H9 (cell line): ENCODE results near the gene KPNA2. TPM values are rescaled to one million over a fixed set of nuclear protein-coding genes. Genes with fewer than 3 reads are reported as not detected.

Experiments used
- DNase-seq: peaks from one replicate; pipeline ENCODE4 v3.0.0-alpha.2; 2017
- H2AFZ ChIP-seq: one replicate; pipeline ENCODE4 v1.6.1; 2013; ENCODE audit warnings: mild to moderate bottlenecking, low read length, control low read depth, moderate library complexity
- H2AK5ac ChIP-seq: 2 replicates; pipeline ENCODE4 v1.6.1; 2013; ENCODE audit warnings: low read length, control low read depth, mixed read lengths; ENCODE audit not compliant: insufficient read length
- H2BK120ac ChIP-seq: one replicate; pipeline ENCODE4 v1.6.1; 2013; ENCODE audit warnings: low read depth, mild to moderate bottlenecking, low read length, control low read depth, inconsistent platforms; ENCODE audit not compliant: poor library complexity, severe bottlenecking
- H2BK12ac ChIP-seq: 2 replicates; pipeline ENCODE4 v1.6.1; 2013; ENCODE audit warnings: low read length, control low read depth, mixed read lengths, low read depth; ENCODE audit not compliant: insufficient read length
- H2BK15ac ChIP-seq: 2 replicates; pipeline ENCODE4 v1.6.1; 2013; ENCODE audit warnings: low read depth, low read length, control low read depth
- H2BK20ac ChIP-seq: one replicate; pipeline ENCODE4 v1.6.1; 2013; ENCODE audit warnings: low read depth, mild to moderate bottlenecking, low read length, control low read depth, inconsistent platforms; ENCODE audit not compliant: poor library complexity, severe bottlenecking
- H2BK5ac ChIP-seq: 2 replicates; pipeline ENCODE4 v1.6.1; 2013; ENCODE audit warnings: low read length, control low read depth, mixed read lengths; ENCODE audit not compliant: insufficient read length
- H3K14ac ChIP-seq: 2 replicates; pipeline ENCODE4 v1.6.1; 2013; ENCODE audit warnings: low read length, control low read depth; ENCODE audit not compliant: insufficient read depth
- H3K18ac ChIP-seq: 2 replicates; pipeline ENCODE4 v1.6.1; 2013; ENCODE audit warnings: low read depth, mild to moderate bottlenecking, mixed read lengths, low read length, control low read depth; ENCODE audit not compliant: insufficient read length
- H3K23ac ChIP-seq: 2 replicates; pipeline ENCODE4 v1.6.1; 2013; ENCODE audit warnings: low read length, control low read depth, mixed read lengths, low read depth; ENCODE audit not compliant: insufficient read length
- H3K23me2 ChIP-seq: 2 replicates; pipeline ENCODE4 v1.6.1; 2013; ENCODE audit warnings: low read depth, mild to moderate bottlenecking, mixed read lengths, low read length, control low read depth; ENCODE audit not compliant: insufficient read length, poor library complexity, severe bottlenecking
- H3K27ac ChIP-seq: 2 replicates; pipeline ENCODE4 v1.5.1; 2013; ENCODE audit warnings: low read length, control low read depth, mixed read lengths, low read depth; ENCODE audit not compliant: insufficient read length
- H3K27me3 ChIP-seq: 2 replicates; pipeline ENCODE4 v1.6.1; 2013; ENCODE audit warnings: low read length, control low read depth, inconsistent platforms; ENCODE audit not compliant: insufficient read depth
- H3K4ac ChIP-seq: 2 replicates; pipeline ENCODE4 v1.6.1; 2013; ENCODE audit warnings: low read depth, mild to moderate bottlenecking, control low read depth, inconsistent platforms, low read length, moderate library complexity
- H3K4me1 ChIP-seq: 2 replicates; pipeline ENCODE4 v1.6.1; 2013; ENCODE audit warnings: low read length, control low read depth, inconsistent platforms; ENCODE audit not compliant: insufficient read depth
- H3K4me2 ChIP-seq: 2 replicates; pipeline ENCODE4 v1.6.1; 2013; ENCODE audit warnings: low read length, control low read depth, mixed read lengths; ENCODE audit not compliant: insufficient read length, insufficient read depth
- H3K56ac ChIP-seq: 2 replicates; pipeline ENCODE4 v1.6.1; 2013; ENCODE audit warnings: low read depth, mild to moderate bottlenecking, mixed read lengths, low read length, control low read depth; ENCODE audit not compliant: insufficient read length
- H3K79me1 ChIP-seq: 2 replicates; pipeline ENCODE4 v1.6.1; 2013; ENCODE audit warnings: low read depth, mild to moderate bottlenecking, moderate library complexity, low read length, control low read depth, inconsistent platforms; ENCODE audit not compliant: insufficient read depth, poor library complexity, severe bottlenecking
- H3K79me2 ChIP-seq: 2 replicates; pipeline ENCODE4 v1.6.1; 2013; ENCODE audit warnings: low read length, control low read depth, inconsistent platforms; ENCODE audit not compliant: insufficient read depth
- H3K9ac ChIP-seq: 2 replicates; pipeline ENCODE4 v1.6.1; 2013; ENCODE audit warnings: low read length, control low read depth, mixed read lengths; ENCODE audit not compliant: insufficient read length; ENCODE audit errors: extremely low read depth
- H3K9me3 ChIP-seq: one replicate; pipeline ENCODE4 v1.6.1; 2013; ENCODE audit warnings: low read depth, low read length, inconsistent platforms; ENCODE audit not compliant: control insufficient read depth
- H3T11ph ChIP-seq: one replicate; pipeline ENCODE4 v1.6.1; 2013; ENCODE audit warnings: mild to moderate bottlenecking, low read length, control low read depth, inconsistent platforms
- H4K20me1 ChIP-seq: one replicate; pipeline ENCODE4 v1.6.1; 2013; ENCODE audit not compliant: control insufficient read depth, insufficient read length, insufficient read depth
- H4K5ac ChIP-seq: 2 replicates; pipeline ENCODE4 v1.6.1; 2013; ENCODE audit warnings: low read depth, mild to moderate bottlenecking, mixed read lengths, low read length, control low read depth; ENCODE audit not compliant: insufficient read length
- H4K8ac ChIP-seq: replicated peaks from 2 replicates; pipeline ENCODE4 v1.6.1; 2013; ENCODE audit warnings: low read length, control low read depth, mixed read lengths, low read depth; ENCODE audit not compliant: insufficient read length
- H4K91ac ChIP-seq: 2 replicates; pipeline ENCODE4 v1.6.1; 2013; ENCODE audit warnings: low read depth, mild to moderate bottlenecking, moderate library complexity, mixed read lengths, low read length, control low read depth; ENCODE audit not compliant: insufficient read length
- H3K27ac Mint-ChIP-seq, 3 experiments: 2 replicates in 2 of 3; 3 replicates in 1 of 3; pipeline ENCODE4 v1.8.0; 2020 to 2021; ENCODE audit warnings: mixed read lengths in 3 of 3, mild to moderate bottlenecking in 1 of 3, moderate library complexity in 1 of 3
- H3K27me3 Mint-ChIP-seq: 2 replicates; pipeline ENCODE4 v1.8.0; 2021; ENCODE audit warnings: low read depth, mild to moderate bottlenecking, moderate library complexity, mixed read lengths
- H3K36me3 Mint-ChIP-seq, 3 experiments: 2 replicates in 2 of 3; 3 replicates in 1 of 3; pipeline ENCODE4 v1.8.0; 2020 to 2021; ENCODE audit warnings: low read depth in 3 of 3, mixed read lengths in 3 of 3; ENCODE audit not compliant: insufficient read depth in 1 of 3
- H3K4me1 Mint-ChIP-seq, 2 experiments: 2 replicates each; pipeline ENCODE4 v1.8.0; 2020; ENCODE audit warnings: mixed read lengths in 2 of 2
- H3K4me3 Mint-ChIP-seq, 2 experiments: 2 replicates in 1 of 2; 3 replicates in 1 of 2; pipeline ENCODE4 v1.8.0; 2020 to 2021; ENCODE audit warnings: mild to moderate bottlenecking in 2 of 2, mixed read lengths in 2 of 2, moderate library complexity in 1 of 2
- H3K9me3 Mint-ChIP-seq, 2 experiments: 2 replicates in 1 of 2; 3 replicates in 1 of 2; pipeline ENCODE4 v1.8.0; 2020; ENCODE audit warnings: mild to moderate bottlenecking in 2 of 2, mixed read lengths in 2 of 2, moderate library complexity in 1 of 2
- CTCF ChIP-seq: fragments of 200-600 bp; sonication (generic); conservative IDR thresholded peaks from 3 replicates; pipeline ENCODE4 v1.8.0; 2021; ENCODE audit warnings: antibody characterized with exemption, mild to moderate bottlenecking
- WGBS: extraction: QIAGEN DNeasy Blood & Tissue Kit; methylation state at CpG from one replicate; pipeline ENCODE4 v1.1.7; 2013; ENCODE audit warnings: missing lambda C conversion rate, low lambda C conversion rate, mixed read lengths; ENCODE audit not compliant: insufficient read length; ENCODE audit errors: extremely low coverage; 5-methylcytosine and 5-hydroxymethylcytosine counted together
- total RNA-seq: library from RNA; stranded (reverse); gene quantifications from 2 replicates; pipeline ENCODE4 v1.2.1, GENCODE V29; 2021

KPNA2 gene
- total RNA-seq, 1 experiment from 2014 or later = 432 TPM

DNA sequence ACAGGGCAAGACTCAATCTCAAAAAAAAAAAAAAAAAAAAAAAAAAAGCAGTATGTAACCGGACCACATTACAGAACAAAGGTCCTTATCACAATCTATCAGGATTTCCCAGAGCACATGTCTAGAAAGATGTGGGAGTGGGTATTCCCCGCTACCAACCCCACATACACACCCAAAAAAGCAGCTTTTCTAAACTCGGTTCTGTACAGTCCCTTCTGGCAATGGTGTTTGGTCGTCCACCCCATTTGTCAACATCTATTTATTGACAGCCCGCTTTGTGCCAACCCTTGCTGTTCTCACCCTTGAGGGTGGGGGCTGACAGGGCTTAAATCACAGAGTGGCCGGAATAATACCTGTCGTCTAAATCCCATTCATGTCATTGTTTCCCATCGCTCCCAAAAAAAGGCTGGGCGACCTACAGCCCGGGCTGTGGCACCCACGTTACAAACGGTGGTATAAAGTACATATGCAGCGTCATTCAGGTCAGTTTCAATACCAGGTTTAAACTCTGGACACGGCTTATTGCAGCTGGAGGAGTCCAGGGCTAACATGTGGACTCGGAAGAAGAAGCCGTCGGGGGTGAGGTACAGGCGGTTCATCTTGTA lies 42.9 kb upstream of the KPNA2 start:
- TF ChIP-seq CTCF = no peak
- no peak overlapping the region for H2BK20ac ChIP-seq
- no peaks in the 10 kb centered on the region for H4K20me1 ChIP-seq
- no peak overlapping the region for H2BK120ac ChIP-seq
- Mint-ChIP-seq H3K36me3 (peaks cover 3 to 6% (median 5%) of the 10 kb centered on the region in 3 experiments; a peak in 2 of 7 replicates), H3K27ac (peak overlapping the region; percentile 89 to 99 (median 95)), H3K4me3 (peak overlapping the region; percentile 92 to 99), H3K27me3 (peaks cover 32% of the 10 kb centered on the region), H3K4me1 (peaks cover 28 to 30% of the 10 kb centered on the region in 2 experiments), H3K9me3 (peaks cover 2% of the 10 kb centered on the region in 2 experiments; a peak in 3 of 5 replicates)
- no peak overlapping the region for H3K18ac ChIP-seq
- no peak overlapping the region for H3K27ac ChIP-seq
- H3K27me3 ChIP-seq = peaks cover 6% of the 10 kb centered on the region; the same call in 1 of the 2 replicates
- WGBS = no CpG with 5 or more reads among the region's 18 CpGs
- no peak overlapping the region for H2BK12ac ChIP-seq
- peaks cover 14% of the 10 kb centered on the region for H3K23me2 ChIP-seq
- H3K79me2 ChIP-seq = no peaks in the 10 kb centered on the region
- no peak overlapping the region for H2AK5ac ChIP-seq
- no peak overlapping the region for H3K4ac ChIP-seq
- H4K8ac ChIP-seq = no peak overlapping the region
- H2AFZ ChIP-seq = no peak overlapping the region
- H2BK15ac ChIP-seq = no peak overlapping the region
- peaks cover 4% of the 10 kb centered on the region; the same call in 1 of the 2 replicates for H3K4me1 ChIP-seq
- H3K4me2 ChIP-seq = peak overlapping the region; percentile 47
- H3K14ac ChIP-seq = peak overlapping the region; percentile 36; the same call in 1 of the 2 replicates
- H4K91ac ChIP-seq = no peak overlapping the region
- H2BK5ac ChIP-seq = no peak overlapping the region
- no peak overlapping the region for H4K5ac ChIP-seq
- H3K56ac ChIP-seq = no peak overlapping the region
- no peak overlapping the region for H3K23ac ChIP-seq
- no peaks in the 10 kb centered on the region for H3K9me3 ChIP-seq
- DNase-seq = no peak
- no peak overlapping the region for H3T11ph ChIP-seq
- peak overlapping the region; percentile 66 for H3K9ac ChIP-seq
- H3K79me1 ChIP-seq = no peaks in the 10 kb centered on the region
